Activated CD4-positive, CD25-positive, alpha-beta regulatory T cell treated with anti-CD3 and anti-CD28 coated beads, Interleukin-2, amount 50 U/mL, for 24 hours (primary cell): ENCODE results near the gene OMG.
"Not testable (repeated sequence)": the region's sequence is repeated elsewhere in the genome, so short reads cannot be mapped to it uniquely, and the experiment has no call there.

Experiments
- ATAC-seq, 2 donors: fragments of 150-1000 bp; cut with Tn5 transposase; one replicate each; pipeline ENCODE4 v1.10.0; 2021; ENCODE audit warnings: mild to moderate bottlenecking in 1 of 2, moderate library complexity in 1 of 2

The OMG gene

DNA sequence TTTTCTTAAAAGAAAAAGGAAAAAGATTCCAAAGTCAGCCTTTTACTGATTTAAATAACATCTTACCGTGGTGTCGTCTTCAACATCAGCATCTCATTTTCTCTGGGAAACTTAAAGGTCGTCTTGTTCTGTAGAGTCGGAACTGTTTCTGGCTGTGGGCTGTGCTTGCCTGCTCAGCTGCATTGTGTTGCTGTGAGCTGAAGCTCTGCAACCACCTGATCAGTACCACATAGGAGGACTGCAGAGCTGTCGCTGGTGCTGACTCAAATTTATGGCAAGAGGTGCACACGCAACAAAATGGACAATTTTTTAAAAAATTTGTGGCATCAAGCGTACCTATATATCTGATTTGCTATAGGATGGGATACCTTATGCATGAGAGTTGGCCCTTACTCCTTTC lies at the start of gene OMG:
TSS of gene OMG (minus strand) at position 150 of the 400 bp plus-strand sequence. CDS start 908 bp downstream, outside the sequence.
- no peak for ATAC-seq

DNA sequence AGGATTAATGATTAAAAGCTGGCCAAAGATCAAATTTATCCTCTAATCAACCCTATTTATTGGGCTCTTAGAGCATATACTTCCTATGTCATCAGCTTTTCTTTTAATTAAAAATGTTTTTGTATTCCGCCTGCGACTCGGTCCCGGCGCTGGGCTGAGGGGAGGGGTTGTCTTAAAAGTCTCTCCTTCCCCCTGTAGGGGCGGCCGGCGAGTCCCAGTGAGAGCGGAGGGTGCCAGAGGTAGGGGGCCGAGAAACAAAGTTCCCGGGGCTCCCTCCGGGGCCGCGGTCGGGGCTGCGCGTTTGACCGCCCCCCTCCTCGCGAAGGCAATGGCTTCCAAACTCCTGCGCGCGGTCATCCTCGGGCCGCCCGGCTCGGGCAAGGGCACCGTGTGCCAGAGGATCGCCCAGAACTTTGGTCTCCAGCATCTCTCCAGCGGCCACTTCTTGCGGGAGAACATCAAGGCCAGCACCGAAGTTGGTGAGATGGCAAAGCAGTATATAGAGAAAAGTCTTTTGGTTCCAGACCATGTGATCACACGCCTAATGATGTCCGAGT lies 48.2 kb upstream of the OMG start:
- not testable (repeated sequence) for ATAC-seq

DNA sequence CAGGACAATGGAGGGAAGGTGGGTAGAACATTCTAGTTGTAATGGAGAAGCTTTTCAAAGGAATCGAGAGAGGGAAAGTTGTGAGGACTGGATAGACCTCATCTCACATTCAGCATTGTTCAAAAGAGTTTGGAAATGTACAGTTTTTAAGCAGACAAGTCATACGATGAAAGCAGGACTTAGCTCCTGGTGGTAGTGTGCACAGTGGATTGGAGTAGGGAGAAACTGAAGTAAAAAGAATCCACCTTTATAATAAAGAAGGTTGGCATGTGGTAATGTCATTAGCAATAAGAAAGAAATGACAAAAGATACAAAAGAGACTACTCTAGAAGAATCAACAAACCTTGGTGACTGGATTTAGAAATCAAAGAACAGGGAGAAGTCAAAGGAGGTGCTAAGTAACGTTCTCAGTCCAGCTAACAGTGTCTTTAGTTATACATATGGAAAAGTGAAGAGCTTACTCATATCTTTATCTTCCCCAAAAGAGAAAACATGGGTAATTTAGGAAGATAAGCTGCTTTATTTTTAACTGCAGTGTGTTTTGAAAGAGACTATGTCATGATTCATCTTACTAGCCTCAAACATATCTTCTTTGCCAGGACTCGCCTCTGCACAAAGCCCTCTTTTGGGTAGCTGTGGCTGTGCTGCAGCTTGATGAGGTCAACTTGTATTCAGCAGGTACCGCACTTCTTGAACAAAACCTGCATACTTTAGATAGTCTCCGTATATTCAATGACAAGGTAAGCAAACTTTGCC lies 43.0 kb upstream of the OMG start:
- no peak for ATAC-seq

DNA sequence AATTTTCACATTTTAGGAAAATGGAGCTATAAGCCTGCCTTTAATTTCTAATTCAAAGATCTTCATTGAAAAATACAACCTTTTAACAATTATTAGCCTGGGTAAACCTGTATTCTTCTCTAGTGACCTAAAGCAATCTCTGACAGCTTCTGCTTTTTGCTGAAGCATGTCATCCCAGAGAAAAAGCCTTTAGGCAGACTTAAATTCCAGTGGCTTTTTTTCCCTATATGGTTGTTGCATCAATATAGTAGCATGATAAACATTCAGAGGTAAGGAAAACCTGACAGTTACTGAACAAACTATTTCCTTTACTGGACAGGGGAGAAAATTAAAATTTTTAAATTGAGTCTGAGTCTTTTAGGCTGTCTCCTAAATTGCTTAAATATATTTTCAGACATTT lies 32.2 kb upstream of the OMG start:
- no peak for ATAC-seq

- ATAC-seq: no peak
Observed at GRCh38 chr17:31328160-31328535, 31.1 kb upstream of the OMG start.

- no peak for ATAC-seq
Observed at GRCh38 chr17:31327534-31328159, 30.6 kb upstream of the OMG start.

DNA sequence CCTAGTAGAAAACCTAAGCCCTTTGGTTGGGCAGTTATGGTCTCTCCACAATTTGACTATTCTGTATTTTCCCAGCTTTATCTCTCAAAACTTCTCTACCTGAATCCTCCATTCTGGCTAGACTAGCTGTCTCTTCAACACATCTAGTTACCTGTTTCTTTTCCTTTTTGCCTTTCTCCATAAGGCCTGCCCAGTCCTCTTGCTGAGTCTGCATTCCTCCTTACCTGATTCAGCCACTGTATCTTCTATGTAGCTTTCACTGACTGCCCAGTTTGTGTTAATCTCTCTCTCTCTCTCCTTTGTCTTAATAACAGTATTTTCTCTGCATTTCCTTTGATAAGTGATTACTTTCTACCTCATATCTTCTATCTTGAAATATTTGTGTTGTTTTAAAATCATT lies 26.5 kb upstream of the OMG start:
- no peak for ATAC-seq

DNA sequence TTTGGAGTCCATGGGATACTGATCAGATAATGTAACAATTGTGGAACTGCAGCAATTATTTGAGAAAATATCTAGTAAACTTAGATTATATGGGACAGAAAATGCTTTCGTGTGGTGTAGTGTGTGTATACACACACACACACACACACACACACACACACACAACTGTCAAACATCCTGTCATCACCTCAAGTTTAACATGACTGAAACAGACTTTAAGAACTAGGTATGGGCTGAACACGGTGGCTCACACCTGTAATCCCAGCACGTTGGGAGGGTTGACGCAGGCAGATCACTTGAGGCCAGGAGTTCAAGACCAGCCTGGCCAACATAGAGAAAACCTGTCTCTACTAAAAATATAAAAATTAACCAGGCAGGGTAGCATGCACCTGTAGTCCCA lies 24.9 kb upstream of the OMG start:
- peak; percentile 17 for ATAC-seq

DNA sequence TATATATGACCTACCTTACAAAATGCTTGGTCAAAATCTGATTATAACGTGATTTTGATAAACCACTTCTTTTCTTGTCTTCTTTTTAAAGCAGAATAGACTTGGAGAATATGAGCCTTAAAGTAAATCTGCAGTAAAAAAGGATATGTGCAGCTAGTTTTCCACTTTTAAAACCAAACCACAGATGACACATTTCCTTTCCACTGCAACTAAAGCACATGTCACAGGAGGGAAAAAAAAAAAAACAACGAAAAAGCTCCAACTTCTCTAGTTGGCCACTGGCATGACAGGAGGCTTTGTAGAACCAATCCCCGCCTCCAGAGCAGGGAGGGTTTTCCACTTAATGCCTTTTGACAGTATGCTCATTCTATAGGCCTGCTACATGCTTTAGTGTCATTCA lies 24.4 kb upstream of the OMG start, which contains the start of gene EVI2A:
TSS of gene EVI2A (minus strand) at position 142 of the 400 bp plus-strand sequence. CDS start 2,609 bp downstream, outside the sequence.
- peak; percentile 85 to 88 for ATAC-seq

GRCh38 chr17:31320791-31321190 lies 23.8 kb upstream of the OMG start:
- ATAC-seq: no peak

DNA sequence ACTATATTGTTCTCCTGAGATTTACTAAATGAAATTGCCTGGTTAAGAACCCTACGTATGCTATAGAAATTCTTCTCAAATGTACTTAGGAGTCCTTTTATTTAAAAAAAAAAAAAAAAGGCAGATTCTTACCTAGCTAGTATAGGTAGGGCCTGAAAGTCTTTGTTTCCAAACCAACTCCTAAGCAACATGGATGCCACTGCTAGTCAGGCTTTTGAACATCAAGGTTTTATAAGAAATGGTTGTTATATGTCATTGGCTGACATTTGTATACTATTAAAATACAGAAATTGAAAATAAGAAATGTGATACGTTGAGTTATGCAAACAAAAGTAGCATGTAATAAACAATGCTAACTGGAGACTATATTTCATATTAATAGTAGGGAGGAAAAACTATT lies 23.2 kb upstream of the OMG start:
- no peak for ATAC-seq

DNA sequence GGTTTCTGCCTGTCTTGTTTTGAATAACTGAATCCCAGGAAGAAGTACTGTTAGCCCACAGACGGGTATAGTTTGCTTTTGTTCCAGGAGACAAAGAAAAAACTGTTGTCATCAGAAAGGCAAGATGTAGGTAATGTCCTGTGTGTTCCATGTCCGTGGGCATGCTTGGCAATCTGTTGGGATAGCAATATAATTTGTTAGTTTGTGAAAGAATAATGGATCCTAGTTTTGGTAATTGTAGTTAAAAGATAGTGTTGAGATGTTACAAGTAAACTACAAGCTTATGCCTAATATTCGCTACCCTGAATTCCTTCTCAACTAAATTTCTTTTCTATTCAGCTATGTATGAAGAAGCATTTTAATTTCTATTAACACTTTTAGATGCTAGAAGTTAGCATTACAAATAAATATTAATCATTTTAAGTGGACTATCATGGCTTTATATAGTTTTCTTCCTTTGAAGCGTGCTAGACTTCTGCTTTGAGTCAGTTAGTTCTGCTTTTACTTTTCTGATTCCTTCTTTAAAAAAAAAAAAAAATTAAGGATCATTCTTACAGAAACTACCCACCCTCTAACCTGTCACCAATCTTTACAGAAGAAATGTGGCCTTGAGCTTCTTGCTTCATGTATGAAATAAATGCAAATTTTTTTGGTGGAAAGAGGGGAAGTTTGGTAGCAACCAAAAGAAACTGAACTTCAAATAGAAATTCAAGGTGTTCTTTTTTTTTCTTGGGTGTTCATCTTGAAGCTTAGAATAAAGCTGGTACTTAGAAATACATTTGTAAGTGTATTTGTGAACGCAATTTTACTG lies 22.0 kb upstream of the OMG start:
- peak; percentile 25 to 32 for ATAC-seq

DNA sequence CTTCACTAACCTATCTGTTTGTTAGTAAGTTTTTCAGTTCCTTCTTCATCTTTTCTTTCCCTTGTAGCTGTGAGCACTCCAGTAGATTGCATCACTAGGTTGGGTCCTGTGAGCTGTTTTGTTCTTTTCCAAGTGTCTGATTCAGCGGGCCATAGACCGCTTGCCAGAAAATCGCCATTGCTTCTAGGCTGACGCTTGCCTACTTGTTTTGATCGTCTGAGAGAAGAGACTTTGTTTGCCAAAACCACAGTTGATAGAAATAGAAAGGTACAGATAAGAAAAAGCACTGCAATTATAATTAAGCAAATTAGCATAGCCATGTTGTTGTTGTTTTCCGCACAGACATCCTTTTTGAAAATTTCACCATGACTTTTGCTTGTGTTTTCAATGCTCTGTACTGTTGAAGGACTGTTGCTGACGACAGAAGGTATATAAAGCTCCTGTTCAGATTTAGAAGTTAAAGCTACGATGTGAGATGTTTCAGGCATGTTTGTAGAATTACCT lies 21.3 kb upstream of the OMG start:
- ATAC-seq: peak; percentile 46 to 48

DNA sequence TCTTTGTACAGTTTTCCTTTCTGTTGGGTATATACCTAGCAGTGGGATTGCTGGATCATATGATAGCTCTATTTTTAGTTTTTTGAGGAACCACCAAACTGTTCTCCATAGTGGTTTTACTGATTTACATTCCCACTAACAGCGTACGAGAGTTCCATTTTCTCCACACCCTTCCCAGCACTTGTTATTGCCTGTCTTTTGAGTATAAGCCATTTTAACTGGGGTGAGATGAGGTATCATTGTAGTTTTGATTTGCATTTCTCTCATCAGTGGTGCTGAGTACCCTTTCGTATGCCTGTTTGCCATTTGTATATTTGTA lies 17.7 kb upstream of the OMG start:
- no peak for ATAC-seq

GRCh38 chr17:31313982-31314781 lies 17.1 kb upstream of the OMG start, which contains the start of gene EVI2B:
Gene EVI2B (minus strand): TSS chr17:31314054. CDS start chr17:31305609, 8,445 bp downstream.
- ATAC-seq: peak; percentile 55 to 68

GRCh38 chr17:31312223-31312622 lies 15.2 kb upstream of the OMG start:
- not testable (repeated sequence) for ATAC-seq

DNA sequence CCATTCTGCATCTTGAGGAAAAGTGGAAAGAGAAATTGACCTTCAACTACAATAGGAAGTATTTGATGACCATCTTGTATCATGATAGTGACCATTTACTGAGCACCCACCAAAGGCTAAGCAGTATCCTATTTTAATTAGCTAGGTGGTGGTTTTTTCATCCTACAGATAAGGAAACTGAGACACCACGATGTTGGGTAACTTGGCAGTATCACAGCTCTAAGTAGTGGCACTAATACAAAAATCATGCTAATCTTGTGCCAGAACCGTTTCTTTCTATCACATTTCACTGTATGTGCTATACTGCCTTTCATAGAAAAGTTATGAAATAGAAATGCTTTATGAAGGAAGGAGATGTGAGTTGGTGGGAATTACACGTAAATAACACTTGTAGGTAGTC lies 14.5 kb upstream of the OMG start:
- no peak for ATAC-seq

GRCh38 chr17:31310886-31311285 lies 13.8 kb upstream of the OMG start:
- no peak for ATAC-seq

DNA sequence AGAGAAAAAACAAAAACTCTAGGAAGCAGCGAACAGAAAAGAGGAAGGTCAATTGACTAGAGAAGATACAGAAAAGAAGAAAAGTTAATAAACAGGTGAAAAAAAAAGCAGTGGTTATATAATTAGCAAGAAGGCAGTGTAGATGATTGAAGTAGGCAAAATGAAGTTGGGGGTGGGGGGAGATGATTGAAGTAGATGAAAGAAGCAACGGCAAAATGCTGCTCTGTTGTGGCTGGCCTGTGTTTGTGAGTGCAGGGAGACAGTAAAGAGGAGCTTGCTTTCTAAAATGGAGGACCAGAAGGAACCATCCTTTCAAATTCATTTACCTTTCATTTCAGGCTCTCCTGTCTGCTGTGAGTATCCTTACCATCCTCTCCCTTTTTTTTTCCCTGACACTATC lies 13.2 kb upstream of the OMG start:
- ATAC-seq: no peak

GRCh38 chr17:31309556-31309955 lies 12.5 kb upstream of the OMG start:
- ATAC-seq: no peak

DNA sequence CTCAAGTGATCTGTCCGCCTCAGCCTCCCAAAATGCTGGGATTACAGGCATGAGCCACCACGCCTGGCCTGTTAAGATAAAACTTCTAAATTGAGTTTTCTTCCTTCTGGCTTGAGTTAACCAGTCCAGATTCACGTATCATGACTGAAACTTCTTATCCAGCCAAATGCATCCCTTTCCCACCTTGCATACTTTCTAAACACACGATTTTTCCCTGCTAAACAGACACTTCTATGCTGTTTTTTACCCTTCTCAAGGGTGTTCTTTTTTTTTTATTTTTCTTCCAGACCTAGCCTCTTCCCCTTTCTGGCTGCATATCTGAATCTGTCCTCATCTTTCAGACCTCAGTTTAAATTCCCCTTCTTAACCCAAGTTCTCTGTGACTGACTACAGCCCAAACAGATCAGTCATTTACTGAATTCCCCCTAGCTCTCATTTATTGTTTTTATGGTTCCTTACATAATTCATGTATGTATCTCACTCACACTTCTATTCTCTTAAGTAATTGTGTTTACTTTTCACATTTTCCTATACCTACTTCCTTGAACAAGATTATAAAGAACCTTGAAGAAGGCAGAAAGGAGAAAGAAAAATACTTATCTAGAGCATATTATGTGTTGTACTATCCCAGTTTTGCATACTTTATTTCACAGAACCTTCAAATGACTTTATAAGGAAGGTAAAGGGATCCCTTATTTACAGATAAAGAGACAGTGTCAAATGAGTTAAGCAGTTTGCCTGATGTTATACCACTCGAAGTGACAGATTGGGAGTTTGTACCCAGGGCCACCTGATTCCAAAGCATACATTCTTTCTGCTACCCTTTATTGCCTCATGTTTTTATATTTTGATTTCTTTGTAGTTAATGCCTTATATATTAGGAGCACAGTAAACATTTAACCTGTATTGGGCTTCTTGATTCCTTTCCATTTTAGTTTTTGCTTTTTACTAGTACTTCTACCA lies 11.6 kb upstream of the OMG start:
- peak; percentile 64 to 67 for ATAC-seq
